Activated CD8-positive, alpha-beta memory T cell treated with anti-CD3 and anti-CD28 coated beads for 48 hours (primary cell): ENCODE measurements around the gene SMOC1.
A peak's percentile ranks its signal among the peaks of the same experiment; 100 is the strongest.

ENCODE experiments used
- DNase-seq, 3 experiments: peaks; one replicate each; pipeline ENCODE4 v3.0.0-alpha.2; 2020; ENCODE audit warnings: low read depth in 2 of 3, low spot score in 2 of 3

Gene SMOC1

DNA sequence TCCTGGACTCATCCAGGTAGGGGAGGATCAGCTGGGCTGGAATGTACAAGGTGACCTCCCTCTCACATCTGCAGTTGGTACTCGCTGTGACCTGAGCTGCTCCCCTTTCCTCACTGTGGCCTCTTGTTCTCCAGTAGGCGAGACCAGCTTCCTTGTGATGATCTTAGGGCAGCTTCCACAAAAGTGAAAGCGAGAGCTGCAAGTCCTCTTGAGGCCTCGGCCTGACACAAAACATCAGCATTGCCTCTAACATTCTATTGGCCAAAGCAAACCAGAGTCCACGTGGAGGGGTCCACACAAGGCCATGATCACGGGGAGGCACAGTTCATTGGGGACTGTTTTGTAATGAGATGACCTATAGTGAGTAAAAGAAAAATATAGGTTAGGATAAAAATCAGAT is 127.5 kb downstream of the SMOC1 start:
- no peak for DNase-seq

DNA sequence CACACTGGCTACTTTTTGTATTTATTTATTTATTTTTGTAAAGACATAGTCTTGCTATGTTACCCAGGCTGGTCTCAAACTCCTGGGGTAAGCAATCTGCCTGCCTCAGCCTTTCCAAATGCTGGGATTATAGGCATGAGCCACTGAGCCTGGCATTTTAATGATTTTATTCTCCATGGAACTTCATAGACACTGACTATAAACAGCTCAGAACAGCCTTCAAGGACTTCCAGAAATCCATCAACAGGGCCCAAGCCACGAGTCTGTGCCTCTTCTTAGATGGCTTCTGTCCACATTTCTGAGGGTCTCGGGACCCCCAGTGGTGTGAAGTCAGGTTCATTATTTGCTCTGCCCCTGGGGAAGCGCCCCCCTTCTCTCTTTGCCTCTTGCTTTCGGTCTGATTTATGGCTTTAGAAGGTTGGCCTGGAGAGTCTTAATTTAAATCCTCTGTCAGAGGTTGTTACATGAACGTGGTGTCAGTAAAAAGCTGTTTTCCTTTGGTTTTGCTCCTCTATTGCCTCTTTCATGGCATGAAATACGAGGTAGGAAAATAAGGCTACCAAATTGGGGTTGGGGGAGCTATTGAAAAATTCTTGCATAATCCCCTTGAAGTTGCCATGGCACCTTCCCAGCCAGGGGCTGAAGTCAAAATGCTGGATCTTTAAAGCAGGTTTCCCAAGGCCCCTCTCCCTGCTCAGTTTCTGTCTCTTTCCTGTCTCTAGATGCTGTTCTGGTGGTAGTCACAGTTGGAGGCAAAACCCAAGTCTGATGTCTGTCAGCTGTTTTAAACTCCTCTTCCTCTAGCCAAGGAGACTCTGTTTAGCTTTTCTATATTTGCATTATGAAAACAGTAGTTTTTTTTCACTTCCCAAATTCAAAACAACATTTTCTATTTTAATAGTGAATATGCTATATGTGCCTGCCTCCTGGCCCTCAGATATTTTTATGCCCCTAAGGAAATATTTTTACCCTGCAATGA is 129.4 kb downstream of the SMOC1 start:
- DNase-seq, result no peak

DNA sequence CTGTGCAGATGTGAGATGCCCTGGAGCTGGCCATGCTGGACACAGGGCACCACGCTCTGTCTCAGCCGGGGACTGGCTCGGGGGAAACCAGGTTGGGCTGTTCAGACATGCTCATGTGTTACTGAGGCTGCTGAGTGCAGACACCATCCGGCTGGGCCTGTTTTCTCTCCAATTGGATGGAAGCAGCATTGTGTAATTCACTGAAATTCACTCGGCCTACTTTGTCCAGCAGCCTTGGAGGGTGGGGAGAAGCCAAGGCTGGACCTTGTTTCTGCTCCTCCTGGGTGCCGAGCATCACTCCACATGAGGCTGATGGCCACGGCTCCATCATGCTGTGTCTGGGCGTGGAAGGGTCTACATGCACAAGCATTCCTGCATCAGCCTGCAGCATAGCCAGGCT is 130.7 kb downstream of the SMOC1 start:
- DNase-seq, result no peak

DNA sequence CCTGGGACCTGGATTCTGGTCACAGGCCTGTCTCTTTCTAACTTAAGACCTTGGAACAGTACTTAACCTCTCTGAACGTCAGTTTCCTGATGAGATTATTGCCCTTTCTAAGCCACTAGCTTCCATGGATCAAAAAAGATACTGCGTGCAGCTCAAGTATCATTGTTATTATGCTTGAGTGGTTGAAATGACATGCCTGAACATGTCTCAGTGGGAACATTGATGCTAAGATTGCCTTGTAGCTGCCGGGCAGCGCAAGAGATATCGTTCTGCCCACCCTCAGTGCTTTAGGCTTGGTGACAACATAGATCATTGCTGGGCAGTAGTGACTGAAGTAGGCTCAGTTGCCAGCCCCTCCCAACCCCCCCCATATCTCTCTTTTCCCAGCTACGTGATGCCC is 131.9 kb downstream of the SMOC1 start:
- DNase-seq, result no peak

DNA sequence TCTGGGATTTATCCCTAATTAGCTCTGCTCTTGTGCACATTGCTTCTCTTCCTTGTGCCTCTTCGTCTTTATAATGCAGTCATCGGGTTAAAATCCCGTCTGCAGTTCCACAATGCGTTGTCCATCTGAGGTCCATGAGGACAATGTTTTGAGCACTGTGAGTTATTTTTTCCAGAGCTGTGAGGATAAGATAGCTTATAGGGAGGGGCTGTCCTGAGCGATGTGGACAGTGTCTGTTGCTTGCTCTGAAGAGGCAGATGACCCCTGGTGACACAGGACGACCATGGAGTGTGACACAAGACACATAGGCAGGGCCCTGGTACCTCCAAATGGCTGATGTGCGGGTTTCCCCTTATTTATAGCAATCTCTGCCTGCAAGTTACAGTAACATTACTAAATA is 132.5 kb downstream of the SMOC1 start:
- no peak for DNase-seq

DNA sequence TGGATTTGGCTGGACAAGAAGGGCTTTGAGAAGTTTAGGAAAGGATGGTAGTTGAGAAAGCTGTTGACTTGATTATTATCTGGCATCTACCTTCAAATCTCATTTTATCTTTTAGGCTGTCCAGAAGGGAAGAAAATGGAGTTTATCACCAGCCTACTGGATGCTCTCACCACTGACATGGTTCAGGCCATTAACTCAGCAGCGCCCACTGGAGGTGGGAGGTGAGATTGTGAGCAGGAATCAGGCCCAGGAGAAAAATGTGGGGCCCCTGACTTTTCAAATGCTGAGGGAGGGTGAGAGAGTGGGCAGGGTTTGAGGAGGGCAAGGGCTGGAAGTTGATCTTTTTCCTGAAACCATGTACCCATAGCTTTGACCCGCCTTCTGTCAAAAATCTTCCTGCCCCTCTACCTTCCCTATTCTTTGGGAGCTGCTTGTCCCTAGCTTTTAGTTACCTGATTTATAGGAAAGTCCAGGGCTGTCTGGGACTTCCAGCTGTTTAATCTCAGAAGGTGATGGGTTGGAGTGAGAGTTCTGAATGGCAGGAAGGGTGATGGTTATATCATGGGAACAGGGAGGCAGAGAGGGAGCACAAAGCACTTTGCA is 134.2 kb downstream of the SMOC1 start:
- peak in 2 of 3 experiments; percentile 15 to 33 for DNase-seq

DNA sequence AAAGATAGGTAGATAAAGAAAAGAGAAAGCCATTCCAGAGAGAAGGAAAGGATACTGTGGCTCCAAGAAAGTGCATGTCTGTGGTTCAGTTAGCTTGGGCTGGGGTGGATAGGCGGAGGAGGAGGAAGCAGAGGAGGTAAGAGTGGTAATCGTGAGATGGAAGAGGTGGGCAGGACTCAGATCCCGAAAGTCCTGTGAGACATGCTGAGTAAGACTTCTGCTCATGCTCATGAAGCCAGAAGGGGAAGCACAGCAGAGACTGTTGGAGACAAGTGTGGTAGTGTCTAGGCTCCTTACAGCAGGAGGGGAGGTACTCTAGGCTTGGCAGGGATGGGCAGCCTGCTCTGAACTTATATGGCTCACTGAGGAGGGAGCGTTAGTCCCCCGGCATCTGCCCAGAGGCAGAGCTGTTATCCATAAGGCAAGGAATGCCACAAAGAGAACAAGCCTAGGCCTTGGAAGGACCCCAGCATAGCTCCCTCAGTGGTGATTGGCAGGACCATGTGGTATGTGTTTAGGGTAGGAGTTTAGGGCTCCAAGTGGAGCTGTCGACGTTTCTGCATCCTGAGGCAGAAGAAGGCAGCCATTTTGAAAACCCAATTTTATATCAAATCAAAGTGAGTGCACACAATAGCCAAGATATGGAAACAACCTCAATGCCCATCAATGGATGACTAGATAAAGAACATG is 135.3 kb downstream of the SMOC1 start:
- DNase-seq, result no peak

DNA sequence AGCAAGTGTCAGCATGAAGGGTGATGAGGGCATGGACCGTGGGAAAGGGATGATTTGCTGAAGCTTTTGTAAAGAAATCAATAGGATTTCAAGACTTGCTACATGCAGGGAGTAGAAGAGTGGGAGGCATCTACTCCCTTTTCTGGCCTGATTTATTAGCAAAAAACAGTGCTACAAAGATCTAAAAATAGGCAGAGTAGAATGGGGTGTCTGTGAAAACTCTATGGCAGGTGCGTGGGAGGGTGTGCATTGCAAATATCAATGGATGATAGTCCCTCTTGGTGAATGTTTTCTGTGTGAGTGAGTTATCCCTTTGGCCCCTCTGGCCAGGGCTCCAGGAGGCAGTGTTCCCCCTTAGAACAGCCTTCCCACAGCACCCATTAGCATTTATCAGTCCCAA is 139.0 kb downstream of the SMOC1 start:
- DNase-seq, result no peak

DNA sequence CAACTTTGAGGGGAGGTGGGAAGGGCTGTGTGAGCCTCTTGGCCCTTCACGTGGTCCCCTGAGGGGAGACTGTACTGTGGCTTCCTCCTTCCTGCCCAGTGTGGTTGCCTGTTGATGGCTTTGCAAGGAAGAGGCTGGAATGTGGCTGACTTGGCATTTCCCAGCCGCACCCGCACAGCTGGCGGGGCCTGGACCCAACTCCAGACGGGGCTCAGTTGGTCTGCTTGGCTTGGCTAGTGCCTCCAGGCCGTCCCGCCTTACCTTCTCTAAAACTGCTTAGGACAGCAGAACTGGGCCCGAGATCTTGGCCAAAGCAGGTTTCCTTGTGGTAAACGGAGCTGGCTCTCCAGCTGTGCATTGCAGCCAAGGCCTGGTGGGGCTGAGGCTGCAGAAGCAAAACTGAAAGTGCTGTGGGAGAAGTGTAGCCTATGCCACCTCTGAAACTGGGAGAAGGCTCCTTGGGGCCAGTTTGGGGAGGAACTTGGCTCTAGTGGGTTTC is 139.5 kb downstream of the SMOC1 start:
- no peak for DNase-seq

DNA sequence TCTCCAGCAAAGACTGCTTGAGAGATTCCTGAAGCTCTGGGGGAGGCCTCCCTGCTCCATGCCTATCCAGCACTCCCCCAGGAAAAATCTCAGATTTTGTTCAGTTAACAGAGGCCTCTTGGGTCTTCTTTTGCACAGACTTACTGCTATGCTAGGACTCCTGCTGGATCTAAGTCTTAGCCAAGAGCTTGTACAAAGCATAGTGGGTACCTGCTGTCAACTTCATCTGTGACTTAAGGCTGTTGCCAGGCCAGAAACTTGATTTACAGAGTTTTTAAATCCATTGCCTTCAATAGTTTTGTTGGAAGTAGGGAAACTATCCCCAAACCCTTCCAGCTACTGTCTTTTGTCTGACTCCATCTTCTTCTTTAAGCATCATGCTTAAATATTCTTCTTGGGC is 140.5 kb downstream of the SMOC1 start:
- no peak for DNase-seq

DNA sequence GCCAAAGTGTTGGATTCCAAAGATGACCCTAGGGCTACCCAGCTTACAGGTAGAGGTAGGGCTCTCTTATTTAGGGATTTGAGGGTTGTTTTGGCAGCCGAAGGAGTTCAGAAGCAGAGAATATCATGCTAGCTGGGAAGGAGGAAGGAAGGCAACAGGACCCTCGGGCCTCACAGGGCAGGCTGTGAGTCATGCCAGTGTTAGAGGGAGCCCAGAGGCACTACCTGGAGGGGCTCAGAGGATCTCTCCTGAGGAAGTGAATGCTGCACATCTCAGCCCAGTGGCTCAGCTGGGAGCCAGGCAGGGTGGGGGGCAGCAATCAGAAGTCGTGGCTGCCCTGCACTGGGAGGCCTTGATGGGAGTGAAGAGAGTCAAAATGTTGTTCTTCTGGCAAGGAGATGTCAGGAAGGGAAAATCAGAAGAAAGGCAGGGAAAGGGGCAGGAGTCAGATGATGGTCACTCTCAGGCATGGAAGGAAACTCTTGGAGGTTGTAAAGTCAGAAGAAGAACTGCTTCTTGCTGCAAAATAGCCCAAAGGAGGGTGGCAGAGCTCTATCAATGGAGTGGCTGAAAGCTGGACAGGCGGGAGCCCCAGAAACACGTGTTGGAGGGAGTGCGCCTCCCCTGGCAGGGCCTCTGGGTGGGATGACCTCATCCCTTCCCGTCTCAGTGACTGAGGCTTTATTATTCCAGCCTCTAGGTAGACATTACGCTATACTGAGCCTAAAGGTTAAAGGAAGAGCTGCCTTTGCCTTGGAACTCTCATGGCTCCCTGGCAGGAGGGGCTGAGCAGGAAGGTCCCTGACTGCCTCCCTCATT is 141.3 kb downstream of the SMOC1 start:
- DNase-seq, result no peak

DNA sequence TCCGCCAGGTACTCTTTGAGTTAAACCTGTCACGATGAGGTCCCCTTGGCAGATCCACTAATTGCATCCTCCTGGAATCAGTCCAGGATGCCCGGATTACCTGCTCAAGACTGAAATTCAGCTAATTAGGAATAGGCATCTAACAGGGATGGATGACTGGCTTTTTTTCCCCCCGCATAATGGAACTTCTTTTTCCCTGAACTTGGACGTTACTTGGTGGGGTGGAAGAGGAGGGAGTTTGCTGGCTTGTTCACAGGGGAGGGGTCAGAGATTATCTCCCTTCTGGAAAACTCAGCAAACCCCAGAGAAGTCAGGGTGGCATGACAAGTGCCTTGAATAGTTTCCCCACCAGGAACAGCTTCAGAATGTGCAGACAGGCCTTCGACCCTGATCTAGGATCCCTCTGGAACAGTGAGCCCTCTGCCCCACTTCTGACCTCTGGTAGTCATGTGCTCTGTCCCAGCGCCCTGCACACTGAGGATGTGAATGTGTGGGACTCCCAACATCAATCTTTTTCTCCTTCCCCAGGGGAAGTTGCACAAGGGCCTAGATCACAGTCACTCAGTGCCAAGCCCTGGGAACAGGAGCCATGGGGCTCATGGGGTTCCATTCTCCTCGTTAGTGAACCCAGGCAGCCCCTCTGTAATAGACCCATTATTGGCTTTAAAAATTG is 142.5 kb downstream of the SMOC1 start:
- no peak for DNase-seq

DNA sequence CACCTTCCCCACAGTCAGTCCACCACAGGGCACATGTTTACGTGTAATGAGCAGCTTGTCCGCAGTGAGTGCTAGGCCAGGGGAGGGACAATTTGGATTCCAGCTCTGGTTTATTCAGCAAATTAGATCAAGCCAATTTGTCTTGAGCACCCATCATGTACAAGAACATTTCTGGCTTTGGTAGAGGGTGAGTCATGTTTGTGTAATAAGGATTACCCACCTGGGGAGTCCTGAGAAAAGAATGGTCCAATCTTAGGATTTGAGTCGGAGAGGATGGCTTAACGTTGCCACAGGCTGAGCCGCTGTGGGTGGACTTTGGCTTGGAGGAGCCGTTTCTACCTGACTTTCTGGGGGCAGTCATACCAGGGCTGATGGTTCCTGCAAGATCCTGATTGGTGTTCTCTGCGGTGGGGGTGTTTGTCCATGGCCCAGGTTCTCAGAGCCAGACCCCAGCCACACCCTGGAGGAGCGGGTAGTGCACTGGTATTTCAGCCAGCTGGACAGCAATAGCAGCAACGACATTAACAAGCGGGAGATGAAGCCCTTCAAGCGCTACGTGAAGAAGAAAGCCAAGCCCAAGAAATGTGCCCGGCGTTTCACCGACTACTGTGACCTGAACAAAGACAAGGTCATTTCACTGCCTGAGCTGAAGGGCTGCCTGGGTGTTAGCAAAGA is 143.7 kb downstream of the SMOC1 start:
- DNase-seq, result no peak

DNA sequence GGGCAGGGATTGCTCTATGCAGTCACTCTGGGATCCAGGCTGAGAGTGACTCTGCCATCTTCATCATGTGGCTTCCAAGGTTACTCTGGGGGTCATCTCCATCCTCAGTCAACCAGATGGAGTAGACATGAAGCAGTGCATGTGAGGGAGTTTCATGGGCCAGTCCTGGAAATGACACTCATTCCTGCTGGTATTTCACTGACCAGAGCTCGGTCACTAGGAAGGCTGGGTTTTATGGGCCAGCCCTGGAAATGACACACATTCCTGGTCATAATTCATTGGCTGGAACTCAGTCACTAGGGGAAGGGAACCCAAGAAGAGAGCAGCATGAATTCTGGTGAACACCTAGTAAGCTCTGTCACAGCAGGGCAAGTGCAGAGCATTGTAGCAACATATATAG is 144.7 kb downstream of the SMOC1 start:
- no peak for DNase-seq

DNA sequence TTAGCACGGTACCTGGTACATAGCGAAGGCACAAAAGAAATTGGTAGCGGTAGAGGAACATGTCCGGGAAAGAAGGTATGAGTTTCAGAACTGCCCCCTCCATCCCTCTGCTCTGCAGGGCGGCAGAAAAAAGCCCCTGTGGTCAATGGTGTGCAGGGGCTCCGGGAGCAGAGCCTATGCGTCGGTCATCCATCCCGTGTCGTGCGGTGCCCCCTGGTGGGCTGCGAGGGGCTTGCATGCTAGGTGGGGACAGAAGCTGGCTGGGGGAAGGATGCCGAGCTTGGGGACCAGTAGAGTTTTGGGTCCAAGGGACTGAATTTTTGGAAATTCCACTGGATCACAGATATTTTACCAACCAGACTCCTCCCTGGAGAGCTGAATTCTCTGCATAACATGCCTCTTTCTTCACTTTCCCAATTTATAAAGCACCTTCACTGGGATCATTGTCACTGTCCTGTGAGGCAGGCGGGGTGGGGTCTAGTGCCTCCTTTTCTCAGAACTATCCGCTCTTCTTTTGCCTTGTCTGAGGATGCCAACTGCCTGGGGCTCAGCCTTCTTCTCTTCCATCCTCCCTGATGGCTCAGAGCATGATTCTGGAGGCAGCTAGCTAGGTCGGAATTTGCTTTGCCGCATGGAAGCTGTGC is 148.7 kb downstream of the SMOC1 start:
- peak; percentile 28 to 78 (median 73) for DNase-seq

DNA sequence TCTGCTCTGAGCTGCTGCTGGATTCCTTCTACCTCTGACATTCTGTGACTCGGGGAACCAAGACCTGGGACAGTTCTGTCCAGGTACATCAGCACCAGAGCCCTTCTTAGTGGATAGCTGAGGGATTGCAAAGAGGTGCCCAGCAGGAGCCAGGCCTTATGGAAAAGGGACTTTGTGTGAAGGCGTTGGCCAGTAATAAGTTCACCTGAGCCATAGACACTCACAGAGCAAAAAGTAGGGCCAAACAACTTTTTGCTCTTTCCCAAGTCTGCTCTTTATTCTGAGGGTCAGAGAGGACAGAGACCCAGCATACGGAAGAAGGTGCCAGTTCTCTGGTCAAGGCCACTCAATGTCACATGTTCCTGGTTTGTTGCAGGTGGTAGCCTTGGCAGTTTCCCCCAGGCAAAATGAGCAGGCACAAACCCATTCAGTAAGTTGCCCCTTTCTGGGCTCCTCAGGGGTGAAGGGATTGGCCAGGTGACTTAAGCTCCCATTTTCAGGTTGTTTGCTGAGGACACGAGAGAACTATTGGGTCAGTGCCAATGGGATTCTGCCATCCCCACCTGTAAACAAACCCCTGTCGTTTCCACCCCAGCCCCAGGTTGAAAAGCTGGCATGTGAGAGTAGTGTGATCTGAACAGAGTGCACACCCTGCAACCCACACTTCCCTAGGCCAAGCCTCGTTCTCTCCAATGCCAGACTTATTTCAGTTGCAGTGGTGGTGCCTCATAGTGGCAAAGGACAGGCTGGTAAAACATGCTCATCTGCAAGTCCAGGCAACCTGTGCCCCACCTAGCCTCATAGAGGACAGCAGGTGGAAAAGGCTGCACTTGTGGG is 150.3 kb downstream of the SMOC1 start:
- DNase-seq, result no peak

DNA sequence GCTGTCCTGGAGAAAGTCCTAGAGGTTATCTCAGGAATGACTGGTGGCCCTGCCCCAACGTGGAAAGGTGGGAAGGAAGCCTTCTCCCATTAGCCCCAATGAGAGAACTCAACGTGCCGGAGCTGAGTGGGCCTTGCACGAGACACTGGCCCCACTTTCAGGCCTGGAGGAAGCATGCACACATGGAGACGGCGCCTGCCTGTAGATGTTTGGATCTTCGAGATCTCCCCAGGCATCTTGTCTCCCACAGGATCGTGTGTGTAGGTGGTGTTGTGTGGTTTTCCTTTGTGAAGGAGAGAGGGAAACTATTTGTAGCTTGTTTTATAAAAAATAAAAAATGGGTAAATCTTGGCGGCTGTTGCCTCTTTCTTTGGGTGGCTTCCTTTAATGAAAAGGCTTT is 152.8 kb downstream of the SMOC1 start:
- DNase-seq, result no peak

DNA sequence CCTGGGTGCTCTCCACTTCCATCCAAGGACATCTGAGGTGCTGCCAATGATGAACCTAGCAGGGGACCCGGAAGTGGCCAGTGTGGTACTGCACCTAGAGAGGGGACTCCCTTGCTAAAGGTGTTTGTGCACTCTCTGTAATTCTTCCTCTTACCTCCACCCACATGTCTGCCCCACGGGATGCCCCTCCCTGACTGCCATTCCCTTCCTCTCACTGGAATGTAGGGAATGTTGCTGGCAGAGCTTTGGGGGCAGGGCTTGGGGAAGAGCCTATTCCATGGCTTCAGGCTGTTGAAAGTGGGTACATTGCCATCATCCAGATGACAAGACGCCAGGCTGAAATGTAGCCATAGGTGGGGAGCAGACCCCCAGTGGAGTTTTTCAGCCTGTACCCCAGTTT is 153.2 kb downstream of the SMOC1 start:
- DNase-seq, result no peak
